K562 (cell line): Measurements from ENCODE around the gene ENTPD6. TPM values are rescaled to one million over a fixed set of nuclear protein-coding genes. Genes with fewer than 3 reads are reported as not detected.

Experiments used
- CREB1 ChIP-seq, 2 experiments: sonication (generic) in 1 of 2; formaldehyde crosslinking in 1 of 2; IDR thresholded peaks; 2 replicates each; pipeline versions ENCODE4 v1.6.1 to v1.8.0; 2012 to 2022; ENCODE audit warnings: inconsistent platforms in 1 of 2, mild to moderate bottlenecking in 1 of 2, missing genetic modification reagents in 1 of 2, moderate library complexity in 1 of 2
- JUN ChIP-seq, 2 experiments: sonication (generic) in 1 of 2; formaldehyde crosslinking in 1 of 2; IDR thresholded peaks; 2 replicates each; pipeline versions ENCODE4 v1.6.1 to v1.8.0; 2012 to 2022; ENCODE audit warnings: borderline replicate concordance in 2 of 2, mild to moderate bottlenecking in 2 of 2, improper control_type of control experiment in 1 of 2, low read depth in 1 of 2, low read length in 1 of 2, missing genetic modification reagents in 1 of 2
- NFXL1 ChIP-seq: fragments of 450-650 bp; formaldehyde crosslinking; IDR thresholded peaks from 2 replicates; pipeline ENCODE4 v1.4.0; 2021; ENCODE audit warnings: mild to moderate bottlenecking
- SIN3A ChIP-seq, 2 experiments: fragments of 150-350 bp in 1 of 2; IDR thresholded peaks; 2 replicates each; pipeline ENCODE4 v1.6.1; 2011 to 2016; ENCODE audit warnings: borderline replicate concordance in 2 of 2, low read depth in 2 of 2, low read length in 2 of 2, mild to moderate bottlenecking in 2 of 2, moderate library complexity in 2 of 2; ENCODE audit not compliant: control insufficient read depth in 1 of 2
- TEAD2 ChIP-seq: fragments of 450-650 bp; IDR thresholded peaks from 2 replicates; pipeline ENCODE4 v1.6.1; 2016; ENCODE audit warnings: missing genetic modification characterization, control low read depth, missing compliant biosample characterization
- TFAM ChIP-seq: fragments of 250-450 bp; sonication (Bioruptor Pico); conservative IDR thresholded peaks from 2 replicates; pipeline ENCODE4 v1.5.0; 2021; ENCODE audit warnings: mild to moderate bottlenecking, moderate library complexity
- polyA plus RNA-seq, 8 experiments: library from polyadenylated mRNA; depleted of rRNA in 4 of 8; stranded (reverse) in 5 of 8; unstranded in 3 of 8; fragments of >200 nt; fragmentation: Nextera tagmentation in 2 of 8; fragmentation: Illumina TruSeq in 1 of 8; extraction: Ambion mirVana in 2 of 8; extraction: Trizol in 1 of 8; gene quantifications; 2 replicates each; pipeline versions ENCODE4 v1.2.1 to v1.2.3, GENCODE V29; 2011 to 2014; ENCODE audit warnings: inconsistent platforms in 1 of 8, missing spikeins in 1 of 8
- total RNA-seq, 7 experiments: library from RNA; depleted of rRNA in 6 of 7; stranded (reverse); fragments of >200 nt in 6 of 7; fragmentation: Illumina TruSeq in 2 of 7; extraction: Trizol in 2 of 7; gene quantifications; 2 replicates each; pipeline versions ENCODE4 v1.2.1 to v1.2.3, GENCODE V29; 2011 to 2021; ENCODE audit warnings: low replicate concordance in 1 of 7
- TF ChIP-seq, protein P1 (sequence below): fragments of 250-450 bp; sonication (Bioruptor Pico); IDR thresholded peaks from 2 replicates; pipeline ENCODE4 v1.5.0; 2020; ENCODE audit warnings: mild to moderate bottlenecking
- TF ChIP-seq, protein P2 (sequence below): sonication (generic); formaldehyde crosslinking; IDR thresholded peaks from 2 replicates; pipeline ENCODE4 v1.4.0; 2020; ENCODE audit warnings: mild to moderate bottlenecking, missing genetic modification reagents
- TF ChIP-seq, protein P3 (sequence below): fragments of 250-450 bp; sonication (Bioruptor Pico); IDR thresholded peaks from 2 replicates; pipeline ENCODE4 v1.8.0; 2021; ENCODE audit warnings: moderate library complexity, mild to moderate bottlenecking, inconsistent platforms
- TF ChIP-seq, protein P4 (sequence below), 2 experiments: fragments of 450-650 bp; formaldehyde crosslinking in 1 of 2; IDR thresholded peaks; 2 replicates each; pipeline versions ENCODE4 v1.4.0 to v1.6.1; 2014 to 2020; ENCODE audit warnings: mild to moderate bottlenecking in 2 of 2, borderline replicate concordance in 1 of 2, low read depth in 1 of 2

The ENTPD6 gene
- total and polyA plus RNA-seq, 9 of the 15 experiments (the other 6 are each of a cell fraction or from before 2014, with no cell fraction given) = 0.82 to 36.8 (median 22.4) TPM

DNA sequence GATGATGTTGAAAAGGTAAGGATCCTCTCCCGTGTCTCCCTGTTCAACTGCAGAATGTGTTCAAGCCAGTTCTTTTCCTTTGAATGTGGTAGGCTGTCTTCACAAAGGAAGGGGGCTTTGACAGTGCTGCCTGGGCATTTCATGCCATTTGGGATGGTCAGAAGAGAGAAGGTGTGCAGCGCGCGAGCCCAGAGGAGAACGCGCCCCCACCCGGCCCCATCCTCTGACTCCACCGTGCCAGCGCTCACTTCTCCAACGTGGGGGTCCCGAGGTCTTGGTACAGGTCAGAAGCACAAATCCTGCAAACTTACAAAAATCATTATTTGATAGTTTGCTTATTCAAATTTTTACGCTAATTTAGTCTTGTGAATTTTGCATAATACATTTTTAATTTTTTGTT, 14.4 kb downstream of the ENTPD6 start (continued):
- TF ChIP-seq, protein P1, sequence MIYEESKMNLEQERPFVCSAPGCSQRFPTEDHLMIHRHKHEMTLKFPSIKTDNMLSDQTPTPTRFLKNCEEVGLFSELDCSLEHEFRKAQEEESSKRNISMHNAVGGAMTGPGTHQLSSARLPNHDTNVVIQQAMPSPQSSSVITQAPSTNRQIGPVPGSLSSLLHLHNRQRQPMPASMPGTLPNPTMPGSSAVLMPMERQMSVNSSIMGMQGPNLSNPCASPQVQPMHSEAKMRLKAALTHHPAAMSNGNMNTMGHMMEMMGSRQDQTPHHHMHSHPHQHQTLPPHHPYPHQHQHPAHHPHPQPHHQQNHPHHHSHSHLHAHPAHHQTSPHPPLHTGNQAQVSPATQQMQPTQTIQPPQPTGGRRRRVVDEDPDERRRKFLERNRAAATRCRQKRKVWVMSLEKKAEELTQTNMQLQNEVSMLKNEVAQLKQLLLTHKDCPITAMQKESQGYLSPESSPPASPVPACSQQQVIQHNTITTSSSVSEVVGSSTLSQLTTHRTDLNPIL = no peak
- TF ChIP-seq CREB1 (IDR thresholded peaks at IDR 0.05) (no peak), CREB1 (CRISPR knock-in tag; IDR thresholded peaks at IDR 0.05) (no peak), JUN (IDR thresholded peaks at IDR 0.05; ENCODE audit: borderline replicate concordance, low read depth, low read length) (no peak), JUN (CRISPR knock-in tag; IDR thresholded peaks at IDR 0.05; ENCODE audit: borderline replicate concordance) (no peak), SIN3A (IDR thresholded peaks at IDR 0.05; ENCODE audit: borderline replicate concordance in 2 of 2, control insufficient read depth in 1 of 2, low read depth in 2 of 2, low read length in 2 of 2) (no peak), NFXL1 (CRISPR knock-in tag) (no peak), TEAD2 (tag) (no peak), TFAM (CRISPR knock-in tag) (no peak)
- TF ChIP-seq, protein P2, sequence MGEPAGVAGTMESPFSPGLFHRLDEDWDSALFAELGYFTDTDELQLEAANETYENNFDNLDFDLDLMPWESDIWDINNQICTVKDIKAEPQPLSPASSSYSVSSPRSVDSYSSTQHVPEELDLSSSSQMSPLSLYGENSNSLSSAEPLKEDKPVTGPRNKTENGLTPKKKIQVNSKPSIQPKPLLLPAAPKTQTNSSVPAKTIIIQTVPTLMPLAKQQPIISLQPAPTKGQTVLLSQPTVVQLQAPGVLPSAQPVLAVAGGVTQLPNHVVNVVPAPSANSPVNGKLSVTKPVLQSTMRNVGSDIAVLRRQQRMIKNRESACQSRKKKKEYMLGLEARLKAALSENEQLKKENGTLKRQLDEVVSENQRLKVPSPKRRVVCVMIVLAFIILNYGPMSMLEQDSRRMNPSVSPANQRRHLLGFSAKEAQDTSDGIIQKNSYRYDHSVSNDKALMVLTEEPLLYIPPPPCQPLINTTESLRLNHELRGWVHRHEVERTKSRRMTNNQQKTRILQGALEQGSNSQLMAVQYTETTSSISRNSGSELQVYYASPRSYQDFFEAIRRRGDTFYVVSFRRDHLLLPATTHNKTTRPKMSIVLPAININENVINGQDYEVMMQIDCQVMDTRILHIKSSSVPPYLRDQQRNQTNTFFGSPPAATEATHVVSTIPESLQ = no peak
- TF ChIP-seq, protein P3, sequence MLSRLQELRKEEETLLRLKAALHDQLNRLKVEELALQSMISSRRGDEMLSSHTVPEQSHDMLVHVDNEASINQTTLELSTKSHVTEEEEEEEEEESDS = no peak
- TF ChIP-seq, protein P4, sequence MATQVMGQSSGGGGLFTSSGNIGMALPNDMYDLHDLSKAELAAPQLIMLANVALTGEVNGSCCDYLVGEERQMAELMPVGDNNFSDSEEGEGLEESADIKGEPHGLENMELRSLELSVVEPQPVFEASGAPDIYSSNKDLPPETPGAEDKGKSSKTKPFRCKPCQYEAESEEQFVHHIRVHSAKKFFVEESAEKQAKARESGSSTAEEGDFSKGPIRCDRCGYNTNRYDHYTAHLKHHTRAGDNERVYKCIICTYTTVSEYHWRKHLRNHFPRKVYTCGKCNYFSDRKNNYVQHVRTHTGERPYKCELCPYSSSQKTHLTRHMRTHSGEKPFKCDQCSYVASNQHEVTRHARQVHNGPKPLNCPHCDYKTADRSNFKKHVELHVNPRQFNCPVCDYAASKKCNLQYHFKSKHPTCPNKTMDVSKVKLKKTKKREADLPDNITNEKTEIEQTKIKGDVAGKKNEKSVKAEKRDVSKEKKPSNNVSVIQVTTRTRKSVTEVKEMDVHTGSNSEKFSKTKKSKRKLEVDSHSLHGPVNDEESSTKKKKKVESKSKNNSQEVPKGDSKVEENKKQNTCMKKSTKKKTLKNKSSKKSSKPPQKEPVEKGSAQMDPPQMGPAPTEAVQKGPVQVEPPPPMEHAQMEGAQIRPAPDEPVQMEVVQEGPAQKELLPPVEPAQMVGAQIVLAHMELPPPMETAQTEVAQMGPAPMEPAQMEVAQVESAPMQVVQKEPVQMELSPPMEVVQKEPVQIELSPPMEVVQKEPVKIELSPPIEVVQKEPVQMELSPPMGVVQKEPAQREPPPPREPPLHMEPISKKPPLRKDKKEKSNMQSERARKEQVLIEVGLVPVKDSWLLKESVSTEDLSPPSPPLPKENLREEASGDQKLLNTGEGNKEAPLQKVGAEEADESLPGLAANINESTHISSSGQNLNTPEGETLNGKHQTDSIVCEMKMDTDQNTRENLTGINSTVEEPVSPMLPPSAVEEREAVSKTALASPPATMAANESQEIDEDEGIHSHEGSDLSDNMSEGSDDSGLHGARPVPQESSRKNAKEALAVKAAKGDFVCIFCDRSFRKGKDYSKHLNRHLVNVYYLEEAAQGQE (IDR thresholded peaks at IDR 0.05; ENCODE audit: borderline replicate concordance) = no peak
- TF ChIP-seq, protein P4 (CRISPR knock-in tag; IDR thresholded peaks at IDR 0.05; ENCODE audit: low read depth) = no peak
